COLO668 (cell line): ENCODE data around the gene GFOD1.

Experiments
- DNase-seq: peaks from one replicate; lab custom pipeline; 2025; ENCODE audit not compliant: unreplicated experiment; lab: John Stamatoyannopoulos, UW

Gene GFOD1

GRCh38 chr6:13486679-13487121 lies 700 bp downstream of the GFOD1 start:
- DNase-seq, result peak; percentile 58

GRCh38 chr6:13485923-13486562 lies 1.4 kb downstream of the GFOD1 start:
- DNase-seq, result peak; percentile 47

GRCh38 chr6:13485303-13485702 lies 2.1 kb downstream of the GFOD1 start:
- no peak for DNase-seq

- no peak for DNase-seq
Measured at GRCh38 chr6:13484827-13485226, 2.6 kb downstream of the GFOD1 start.

- no peak for DNase-seq
Measured at GRCh38 chr6:13484138-13484708, 3.2 kb downstream of the GFOD1 start.

GRCh38 chr6:13480631-13481501 lies 6.5 kb downstream of the GFOD1 start:
- no peak for DNase-seq

- no peak for DNase-seq
Measured at GRCh38 chr6:13479971-13480434, 7.4 kb downstream of the GFOD1 start.

- no peak for DNase-seq
Measured at GRCh38 chr6:13479206-13479800, 8.1 kb downstream of the GFOD1 start.

- no peak for DNase-seq
Measured at GRCh38 chr6:13478525-13478966, 8.9 kb downstream of the GFOD1 start.

- DNase-seq, result no peak
Measured at GRCh38 chr6:13474787-13475186, 12.6 kb downstream of the GFOD1 start.

GRCh38 chr6:13474360-13474759 lies 13.0 kb downstream of the GFOD1 start:
- DNase-seq, result no peak

GRCh38 chr6:13473768-13474165 lies 13.6 kb downstream of the GFOD1 start:
- DNase-seq, result no peak

GRCh38 chr6:13472976-13473767 lies 14.2 kb downstream of the GFOD1 start:
- no peak for DNase-seq

GRCh38 chr6:13472099-13472498 lies 15.3 kb downstream of the GFOD1 start:
- no peak for DNase-seq

- DNase-seq, result no peak
Measured at GRCh38 chr6:13471184-13471583, 16.2 kb downstream of the GFOD1 start.

GRCh38 chr6:13470238-13471140 lies 16.9 kb downstream of the GFOD1 start:
- no peak for DNase-seq

GRCh38 chr6:13469693-13470092 lies 17.7 kb downstream of the GFOD1 start:
- no peak for DNase-seq

- DNase-seq, result no peak
Measured at GRCh38 chr6:13468839-13469238, 18.6 kb downstream of the GFOD1 start.

GRCh38 chr6:13467216-13467600 lies 20.2 kb downstream of the GFOD1 start:
- no peak for DNase-seq
